K562 (cell line): ENCODE data around the gene TAF10. TPM values are rescaled to one million over a fixed set of nuclear protein-coding genes. Genes with fewer than 3 reads are reported as not detected.

Source experiments
- ATAC-seq: fragments of 200-7000 bp; cut with Tn5 transposase; 3 replicates; pipeline ENCODE4 v1.9.1; 2020; ENCODE audit warnings: moderate library complexity
- BruUV-seq: library from RNA; stranded (reverse); fragments of 400-500 nt; replicated peaks from 2 replicates; lab custom pipeline; 2021; lab: Mats Ljungman, UMichigan
- CTCF ChIA-PET: fragments of 300-600 bp; formaldehyde crosslinking; extraction: SDS; loops from one replicate; lab custom pipeline; 2021; ENCODE audit warnings: low intra/inter-chr PET ratio; lab: Yijun Ruan, JAX
- POLR2A ChIA-PET: fragments of 300-600, 350-650 bp; sonication (Branson Sonifier 250); formaldehyde crosslinking; extraction: SDS; loops from one replicate; lab custom pipeline; 2021; ENCODE audit warnings: antibody characterized with exemption, inconsistent platforms; lab: Yijun Ruan, JAX
- DNase-seq, 4 experiments: peaks; one replicate each; pipeline versions ENCODE4 v3.0.0 to v3.0.0-alpha.2; 2011 to 2018; ENCODE audit warnings: low spot score in 3 of 4, mixed read lengths in 3 of 4; ENCODE audit errors: extremely low read depth in 1 of 4
- FAIRE-seq: peaks from 2 replicates; lab custom pipeline; 2011; peaks lifted over from hg19 to GRCh38; lab: Jason Lieb, UNC
- H2AFZ ChIP-seq: 2 replicates; pipeline ENCODE4 v1.6.0; 2011; ENCODE audit warnings: low read depth, low read length, control low read depth, inconsistent platforms
- H3K27ac ChIP-seq: fragments of 200-600 bp; 3 replicates; pipeline ENCODE4 v1.8.0; 2011; ENCODE audit warnings: low read depth, mild to moderate bottlenecking, control low read depth, inconsistent platforms, low read length, moderate library complexity, mixed read lengths; ENCODE audit errors: extremely low read depth
- H3K27me3 ChIP-seq, 2 experiments: fragments of 300-600 bp in 1 of 2; 2 replicates in 1 of 2; 3 replicates in 1 of 2; pipeline versions ENCODE4 v1.6.0 to v1.8.0; 2011; ENCODE audit warnings: inconsistent platforms in 2 of 2, low read length in 2 of 2, mild to moderate bottlenecking in 1 of 2, mixed read lengths in 1 of 2, moderate library complexity in 1 of 2; ENCODE audit not compliant: control insufficient read depth in 2 of 2, insufficient read depth in 2 of 2
- H3K36me3 ChIP-seq: fragments of 300-600 bp; 3 replicates; pipeline ENCODE4 v1.8.0; 2011; ENCODE audit warnings: mild to moderate bottlenecking, low read length, inconsistent platforms; ENCODE audit not compliant: control insufficient read depth, insufficient read depth
- H3K4me1 ChIP-seq, 2 experiments: fragments of 200-600 bp in 1 of 2; replicated peaks in 1 of 2; 2 replicates in 1 of 2; 3 replicates in 1 of 2; pipeline versions ENCODE4 v1.5.1 to v1.8.0; 2011; ENCODE audit warnings: inconsistent platforms in 2 of 2, low read length in 2 of 2, mild to moderate bottlenecking in 1 of 2, mixed read lengths in 1 of 2, moderate library complexity in 1 of 2; ENCODE audit not compliant: control insufficient read depth in 2 of 2, insufficient read depth in 2 of 2
- H3K4me2 ChIP-seq: 2 replicates; pipeline ENCODE4 v1.6.1; 2011; ENCODE audit warnings: low read length, control low read depth, inconsistent platforms, mixed read lengths; ENCODE audit not compliant: insufficient read depth
- H3K4me3 ChIP-seq: fragments of 200-600 bp; sonication (generic), shearing (Covaris generic); 2 replicates; pipeline ENCODE4 v1.5.1; 2016; ENCODE audit warnings: control low read depth, inconsistent platforms
- H3K79me2 ChIP-seq: fragments of 200-600 bp; 3 replicates; pipeline ENCODE4 v1.8.0; 2011; ENCODE audit warnings: low read length, inconsistent platforms; ENCODE audit not compliant: control insufficient read depth, insufficient read depth
- H3K9ac ChIP-seq, 2 experiments: 2 replicates each; pipeline versions ENCODE4 v1.6.0 to v1.6.1; 2011; ENCODE audit warnings: low read depth in 2 of 2, low read length in 2 of 2, control low read depth in 1 of 2, inconsistent platforms in 1 of 2, mild to moderate bottlenecking in 1 of 2, mixed read lengths in 1 of 2; ENCODE audit not compliant: insufficient read depth in 1 of 2
- H3K9me1 ChIP-seq: one replicate; pipeline ENCODE4 v1.6.0; 2011; ENCODE audit warnings: inconsistent platforms, mild to moderate bottlenecking, low read length, moderate library complexity; ENCODE audit not compliant: control insufficient read depth, insufficient read depth
- H3K9me3 ChIP-seq: replicated peaks from 2 replicates; pipeline ENCODE4 v1.5.1; 2011; ENCODE audit warnings: low read depth, low read length, inconsistent platforms; ENCODE audit not compliant: control insufficient read depth, insufficient read depth
- H4K20me1 ChIP-seq: replicated peaks from 2 replicates; pipeline ENCODE4 v1.6.1; 2011; ENCODE audit warnings: low read length, inconsistent platforms, mixed read lengths; ENCODE audit not compliant: control insufficient read depth, insufficient read depth
- CUX1 ChIP-seq: fragments of 200-800 bp; sonication (Bioruptor generic); IDR thresholded peaks from 2 replicates; pipeline ENCODE4 v1.6.1; 2016; ENCODE audit warnings: missing genetic modification characterization, missing compliant biosample characterization
- FOXA3 ChIP-seq, 2 experiments: fragments of 450-650 bp in 1 of 2; sonication (generic) in 1 of 2; formaldehyde crosslinking; IDR thresholded peaks in 1 of 2; conservative IDR thresholded peaks in 1 of 2; 2 replicates each; pipeline versions ENCODE4 v1.4.0 to v1.8.0; 2020 to 2022; ENCODE audit warnings: mild to moderate bottlenecking in 2 of 2, missing genetic modification reagents in 1 of 2
- GATA2 ChIP-seq: sonication (generic); formaldehyde crosslinking; IDR thresholded peaks from 2 replicates; pipeline ENCODE4 v1.4.0; 2020; ENCODE audit warnings: mild to moderate bottlenecking, missing genetic modification reagents
- HDAC2 ChIP-seq: fragments of 450-650 bp; IDR thresholded peaks from 2 replicates; pipeline ENCODE4 v1.6.1; 2016; ENCODE audit warnings: mild to moderate bottlenecking
- NFE2 ChIP-seq: IDR thresholded peaks from 2 replicates; pipeline ENCODE4 v1.6.1; 2014; ENCODE audit warnings: antibody characterized with exemption, low read depth
- NR2C2 ChIP-seq, 2 experiments: fragments of 200-800 bp in 1 of 2; sonication (Bioruptor generic) in 1 of 2; sonication (generic) in 1 of 2; formaldehyde crosslinking in 1 of 2; IDR thresholded peaks; 2 replicates each; pipeline versions ENCODE4 v1.6.1 to v1.8.0; 2016 to 2022; ENCODE audit warnings: mild to moderate bottlenecking in 1 of 2, missing compliant biosample characterization in 1 of 2, missing genetic modification characterization in 1 of 2, missing genetic modification reagents in 1 of 2
- PHB2 ChIP-seq: fragments of 450-650 bp; IDR thresholded peaks from 2 replicates; pipeline ENCODE4 v1.6.1; 2017; ENCODE audit warnings: low read depth
- SAFB ChIP-seq: fragments of 200-400 bp; formaldehyde crosslinking; IDR thresholded peaks from 2 replicates; pipeline ENCODE4 v1.6.1; 2017; ENCODE audit warnings: low read depth, low read length, borderline replicate concordance
- TAF7 ChIP-seq: fragments of 450-650 bp; IDR thresholded peaks from 2 replicates; pipeline ENCODE4 v1.6.1; 2016; ENCODE audit warnings: missing genetic modification characterization, missing compliant biosample characterization
- ZBED1 ChIP-seq: IDR thresholded peaks from 2 replicates; pipeline ENCODE4 v1.6.1; 2014
- ZKSCAN8 ChIP-seq: fragments of 200-800 bp; sonication (Bioruptor generic); IDR thresholded peaks from 2 replicates; pipeline ENCODE4 v1.6.1; 2016; ENCODE audit warnings: missing genetic modification characterization, missing compliant biosample characterization
- ZNF253 ChIP-seq: fragments of 250-450 bp; sonication (Bioruptor Pico); conservative IDR thresholded peaks from 2 replicates; pipeline ENCODE4 v1.6.1; 2021; ENCODE audit warnings: mild to moderate bottlenecking
- ZNF263 ChIP-seq: sonication (generic); formaldehyde crosslinking; IDR thresholded peaks from 2 replicates; pipeline ENCODE4 v1.8.0; 2022; ENCODE audit warnings: mild to moderate bottlenecking, missing genetic modification reagents, borderline replicate concordance
- ZNF395 ChIP-seq: fragments of 200-800 bp; sonication (Bioruptor generic); IDR thresholded peaks from 2 replicates; pipeline ENCODE4 v1.6.1; 2017; ENCODE audit warnings: missing genetic modification characterization, missing compliant biosample characterization
- WGBS: fragments of 100-300 bp; shearing (Covaris generic); methylation state at CpG from one replicate; pipeline ENCODE4 v1.1.6; 2016; ENCODE audit warnings: low coverage, mixed read lengths; ENCODE audit not compliant: insufficient coverage; ENCODE audit errors: missing lambda C conversion rate; 5-methylcytosine and 5-hydroxymethylcytosine counted together
- in situ Hi-C: fragments of 300-500 bp; cut with MboI; formaldehyde crosslinking; loops from 4 replicates; pipeline ENCODE4 v1.15.0; 2018; ENCODE audit warnings: inconsistent platforms, mixed read lengths
- intact Hi-C: fragments of 100-400 bp; cut with micrococcal nuclease; formaldehyde crosslinking; loops from 2 replicates; pipeline ENCODE4 v1.14.2; 2022
- polyA plus RNA-seq, 8 experiments: library from polyadenylated mRNA; depleted of rRNA in 4 of 8; stranded (reverse) in 5 of 8; unstranded in 3 of 8; fragments of >200 nt; fragmentation: Nextera tagmentation in 2 of 8; fragmentation: Illumina TruSeq in 1 of 8; extraction: Ambion mirVana in 2 of 8; extraction: Trizol in 1 of 8; gene quantifications; 2 replicates each; pipeline versions ENCODE4 v1.2.1 to v1.2.3, GENCODE V29; 2011 to 2014; ENCODE audit warnings: inconsistent platforms in 1 of 8, missing spikeins in 1 of 8
- total RNA-seq, 7 experiments: library from RNA; depleted of rRNA in 6 of 7; stranded (reverse); fragments of >200 nt in 6 of 7; fragmentation: Illumina TruSeq in 2 of 7; extraction: Trizol in 2 of 7; gene quantifications; 2 replicates each; pipeline versions ENCODE4 v1.2.1 to v1.2.3, GENCODE V29; 2011 to 2021; ENCODE audit warnings: low replicate concordance in 1 of 7

Gene TAF10
- total and polyA plus RNA-seq, 9 of the 15 experiments (the other 6 are each of a cell fraction or from before 2014, with no cell fraction given): 19.5 to 197 (median 121) TPM

GRCh38 chr11:6563667-6564066 is 48.3 kb downstream of the TAF10 start (continued):
- TF ChIP-seq CUX1: no peak

- Histone ChIP-seq H3K79me2 (no peaks in the 10 kb centered on the region), H3K9me3 (no peaks in the 10 kb centered on the region), H3K4me2 (peak overlapping the region; percentile 61), H3K27ac (no peak overlapping the region; the same call in 2 of the 3 replicates), H3K4me1 (peaks cover 27 to 29% of the 10 kb centered on the region in 2 experiments; a peak in 4 of 5 replicates), H2AFZ (no peak overlapping the region; the same call in 1 of the 2 replicates), H3K36me3 (no peaks in the 10 kb centered on the region), H3K9ac (peak overlapping the region in 1 of 2 experiments; percentile 11; a peak in 1 of 4 replicates), H4K20me1 (no peaks in the 10 kb centered on the region), H3K9me1 (peaks cover 6% of the 10 kb centered on the region), H3K4me3 (no peak overlapping the region), H3K27me3 (no peaks in the 10 kb centered on the region)
- CTCF ChIA-PET: no interaction called here
- intact Hi-C loops: no loop called here
- ATAC-seq (peak; percentile 83), DNase-seq (peak; percentile 70 to 91 (median 80)), FAIRE-seq (peak; percentile 87)
- 17% methylated on average over 4 of the region's 4 CpGs for WGBS
- in situ Hi-C loops: no loop called here
- BruUV-seq: no TSS peak
- POLR2A ChIA-PET: interaction anchor here (0.7 to 1.9 kb wide), 6 partner anchors 8 to 1701 kb away, joined by 3 to 11 read pairs (median 3); partner anchors contain the start of genes ILK, RRP8 and TAF10
- TF ChIP-seq FOXA3 (CRISPR knock-in tag; conservative IDR thresholded peaks at IDR 0.05 in 1 of 2, IDR thresholded peaks at IDR 0.05 in 1 of 2) (no peak), ZBED1 (0 out of 2 replicates have a peak, but pooled peaks have one; percentile 56), ZNF263 (peak; percentile 81; the same call in 1 of the 2 replicates), NR2C2 (CRISPR knock-in tag; IDR thresholded peaks at IDR 0.05) (no peak), NR2C2 (tag; IDR thresholded peaks at IDR 0.05) (no peak), SAFB (no peak), HDAC2 (peak; percentile 91), ZKSCAN8 (peak; percentile 57; the same call in 1 of the 2 replicates), GATA2 (CRISPR knock-in tag) (peak; percentile 79), ZNF395 (CRISPR knock-in tag) (peak; percentile 51; the same call in 1 of the 2 replicates), NFE2 (peak; percentile 43), ZNF253 (CRISPR knock-in tag) (no peak), PHB2 (peak; percentile 78), TAF7 (no peak)
Measured at GRCh38 chr11:6563121-6563619, 48.8 kb downstream of the TAF10 start.
